ENCODE measurements around the gene HOXC9.
A peak's percentile ranks its signal among the peaks of the same experiment; 100 is the strongest.

Gene HOXC9

DNA sequence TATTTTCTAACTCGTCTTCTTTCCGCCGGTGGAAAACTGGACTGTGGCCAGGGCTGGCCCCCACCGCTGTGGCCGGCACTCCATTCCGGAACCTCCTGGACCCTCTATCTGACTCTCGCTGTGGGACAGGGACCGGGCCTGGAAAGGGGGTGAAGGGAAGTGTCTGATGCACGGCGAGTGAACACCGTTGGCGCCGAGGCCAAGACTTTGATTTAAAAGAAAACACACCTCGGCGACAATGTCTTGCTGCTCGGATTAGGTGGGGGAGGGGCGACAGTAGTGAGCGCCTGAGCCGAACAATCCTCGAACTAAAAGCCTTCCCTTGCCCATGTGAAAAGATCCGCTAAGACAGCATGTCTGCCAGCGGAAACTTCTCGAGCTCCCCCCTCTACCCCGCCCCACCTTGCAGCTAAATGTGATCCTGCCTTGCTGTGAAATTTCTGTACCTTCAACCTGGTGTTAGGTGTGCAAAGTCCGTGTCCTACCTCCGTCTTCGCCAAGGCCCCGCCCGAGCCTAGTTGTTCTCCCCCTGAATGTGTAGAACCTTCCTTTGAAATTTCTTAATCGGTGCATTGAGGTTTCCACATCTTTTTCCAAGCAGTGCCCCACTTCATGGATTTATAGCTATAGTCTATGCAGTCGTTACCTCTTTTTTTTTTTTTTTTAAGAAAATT, 24.3 kb upstream of the HOXC9 start:
- DNase-seq (ENCODE audit: low read depth in 4 of 4, low spot score in 1 of 4), result no peak

DNA sequence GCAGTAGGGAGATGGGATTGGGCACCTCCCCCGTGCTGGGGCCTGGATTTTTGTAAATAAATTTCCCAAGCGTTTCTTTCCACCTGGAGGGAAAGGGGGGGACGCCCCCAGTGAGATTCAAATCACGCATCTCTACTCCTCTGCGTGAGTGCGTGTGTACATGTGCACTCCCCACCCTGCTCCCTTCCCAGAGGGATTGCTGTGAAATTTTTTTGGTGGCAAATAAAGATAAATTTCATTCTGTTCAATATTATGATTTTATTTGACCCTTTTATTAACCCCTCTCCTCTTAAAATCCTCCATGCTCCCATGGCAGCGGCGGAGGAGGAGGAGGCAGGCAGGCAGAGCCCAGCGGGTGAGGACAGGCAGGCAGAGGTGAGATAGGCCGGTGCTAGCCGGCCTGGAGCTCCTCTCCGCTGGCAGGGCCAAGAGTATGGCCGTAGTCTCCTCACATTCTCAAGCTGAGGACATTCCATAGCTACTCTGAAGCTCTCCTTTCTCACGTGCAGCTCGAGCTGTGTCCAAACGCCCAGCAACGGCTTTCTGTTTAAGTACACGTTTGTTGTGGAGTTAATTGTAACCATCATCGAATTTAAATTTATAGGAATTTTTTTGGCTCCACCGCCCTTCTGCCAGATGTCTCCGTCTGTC, 23.7 kb upstream of the HOXC9 start:
- DNase-seq (ENCODE audit: low read depth in 4 of 4, low spot score in 1 of 4), result no peak

DNA sequence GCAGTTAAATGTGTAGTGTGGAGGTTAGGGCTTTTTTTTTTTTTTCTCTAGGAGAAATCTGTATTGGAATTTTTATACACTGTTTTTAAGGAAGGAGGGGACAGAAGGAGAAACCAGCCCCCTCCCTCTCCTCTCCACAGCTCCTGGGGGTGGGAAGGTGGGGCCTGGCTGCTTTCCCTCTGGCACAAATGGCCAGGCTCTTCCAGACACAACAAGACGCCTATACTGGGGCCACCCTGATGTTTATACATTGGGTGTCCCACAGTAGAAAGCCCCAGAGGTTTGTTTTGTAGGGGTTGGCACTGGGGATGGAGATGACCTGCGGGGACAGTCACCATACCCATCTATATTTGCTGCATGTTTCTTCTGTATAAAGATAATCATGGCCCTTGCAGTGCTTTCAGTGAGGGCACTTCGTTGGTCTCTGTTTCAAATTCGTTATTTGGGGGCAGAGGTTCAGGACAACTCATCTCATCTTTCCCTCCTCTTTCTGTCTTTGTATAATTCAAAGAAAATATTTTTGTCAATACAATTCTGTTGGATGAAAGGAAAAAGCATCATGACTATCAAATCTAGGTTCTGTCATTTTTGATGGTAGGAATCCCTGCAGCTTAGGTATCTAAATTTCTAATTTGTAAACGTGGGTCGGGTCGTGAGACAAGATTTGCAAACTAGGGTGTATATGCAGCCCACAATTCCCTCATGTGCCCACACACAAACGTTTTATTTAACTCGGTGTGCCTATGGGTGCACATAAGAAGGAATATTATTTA, 23.0 kb upstream of the HOXC9 start:
- DNase-seq (ENCODE audit: low read depth in 4 of 4, low spot score in 1 of 4), result no peak

GRCh38 chr12:53977596-53978445, 22.1 kb upstream of the HOXC9 start:
- DNase-seq (ENCODE audit: low read depth in 4 of 4, low spot score in 1 of 4), result no peak

DNA sequence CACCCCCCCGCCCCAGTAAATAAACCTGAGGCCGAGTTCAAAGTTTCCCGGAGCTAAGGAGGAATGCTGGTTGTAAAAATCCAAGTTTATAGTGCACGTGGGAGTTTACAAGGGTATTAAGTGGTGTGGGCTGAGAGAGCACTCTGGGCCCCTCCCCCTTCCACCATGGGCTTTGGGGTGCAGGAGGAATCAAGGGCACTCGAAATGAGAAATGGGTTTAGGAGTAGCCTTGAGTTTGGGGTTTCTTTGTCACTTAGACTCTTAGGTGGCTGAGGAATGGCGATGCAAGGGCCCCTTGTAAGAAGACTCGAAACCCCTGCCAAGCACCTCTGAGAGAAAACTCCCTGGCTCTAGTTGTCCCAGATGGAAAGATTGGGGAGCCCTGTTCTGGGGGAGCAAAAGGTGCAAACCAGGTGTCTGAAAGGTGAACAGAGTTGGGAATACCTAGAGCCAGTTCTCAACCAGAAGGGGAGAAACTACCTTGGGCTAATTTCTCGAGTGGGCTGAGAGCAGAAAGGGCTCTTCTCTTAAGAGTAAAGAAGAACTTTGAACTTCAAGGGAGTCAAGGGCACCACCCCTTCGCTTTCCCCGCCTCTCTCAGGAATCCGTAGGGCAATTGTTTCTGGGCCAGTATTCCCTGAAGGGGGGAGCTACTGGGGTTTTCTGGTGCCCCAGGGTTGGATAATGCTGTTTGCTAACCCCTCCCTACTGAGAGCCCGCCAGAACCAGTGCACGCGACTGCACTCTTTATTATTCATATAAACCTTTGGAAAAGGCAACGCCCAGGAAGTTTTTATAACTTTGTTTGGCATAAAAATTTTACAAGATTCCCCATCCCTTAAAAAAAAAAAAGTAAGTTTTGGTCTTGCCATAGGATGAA, 21.2 kb upstream of the HOXC9 start:
- no peak for DNase-seq (ENCODE audit: low read depth in 4 of 4, low spot score in 1 of 4)

DNA sequence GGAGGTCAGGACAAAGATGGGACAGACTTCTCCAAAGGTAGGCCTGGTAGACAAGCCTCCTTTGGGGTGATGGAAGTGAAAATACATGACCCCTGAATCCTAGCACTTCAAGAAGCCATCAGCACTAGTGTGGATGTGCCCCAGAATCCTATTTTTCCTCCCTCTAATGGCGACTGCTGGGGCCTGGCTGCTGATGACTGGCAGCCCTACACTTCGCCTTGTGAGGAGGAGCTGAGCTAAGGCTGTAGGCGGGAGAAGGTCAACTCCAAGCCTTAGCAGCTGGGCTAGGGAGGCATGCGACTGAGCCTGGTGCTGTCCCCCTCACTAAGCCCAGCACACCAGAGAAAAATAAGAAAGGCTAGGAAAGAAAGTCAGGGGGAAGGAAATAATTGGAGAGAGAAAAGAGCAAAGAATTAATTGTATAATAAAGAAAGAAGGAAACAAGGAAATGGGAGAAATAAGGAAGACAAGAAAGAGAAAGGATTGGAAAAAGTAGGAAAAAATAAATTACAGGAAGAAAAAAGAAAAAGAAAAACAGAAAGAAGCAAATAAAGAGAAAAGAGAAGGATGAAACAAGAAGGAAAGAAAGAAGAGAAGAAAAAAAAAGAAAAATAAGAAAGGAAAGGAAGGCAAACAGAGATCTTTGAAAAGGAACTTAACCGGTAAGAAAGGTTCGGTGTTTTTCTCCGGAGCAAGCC, 19.7 kb upstream of the HOXC9 start:
- no peak for DNase-seq (ENCODE audit: low read depth in 4 of 4, low spot score in 1 of 4)

DNA sequence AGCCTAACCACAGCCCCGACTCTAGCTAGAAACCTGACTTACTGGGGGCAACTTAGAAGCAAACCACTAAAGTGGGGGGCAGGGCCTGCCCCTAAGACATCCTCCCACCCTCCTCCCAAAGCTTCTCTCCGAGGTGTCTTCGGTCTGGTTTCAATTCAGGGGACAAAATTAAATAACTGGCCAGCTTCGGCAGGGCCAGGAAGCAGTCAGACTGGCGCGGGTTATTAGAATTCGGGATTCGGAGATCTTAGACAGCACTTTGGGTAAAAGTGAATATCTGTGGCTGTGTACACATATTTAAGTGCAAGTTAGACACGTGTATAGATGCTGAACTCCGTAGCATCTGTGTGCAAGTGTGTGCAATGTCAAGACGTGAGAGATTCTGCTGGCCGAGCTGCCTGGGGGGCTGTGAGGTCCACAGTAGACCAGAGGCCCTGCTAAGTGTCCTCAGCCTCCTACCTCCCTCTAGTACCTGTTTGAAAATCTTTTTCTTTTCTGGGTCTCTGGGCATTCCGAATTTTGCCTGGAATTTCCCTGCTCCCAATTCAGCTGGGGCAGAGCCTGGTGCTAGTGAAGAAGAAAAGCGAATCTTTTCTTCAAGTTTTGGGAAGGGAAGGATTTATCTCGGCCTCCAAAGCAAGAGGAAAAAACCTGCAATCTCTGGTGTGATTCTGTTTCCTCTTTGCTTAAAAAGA, 19.0 kb upstream of the HOXC9 start:
- no peak for DNase-seq (ENCODE audit: low read depth in 4 of 4, low spot score in 1 of 4)

GRCh38 chr12:53981634-53982565, 18.1 kb upstream of the HOXC9 start:
- no peak for DNase-seq (ENCODE audit: low read depth in 4 of 4, low spot score in 1 of 4)

GRCh38 chr12:53982648-53983567, 17.1 kb upstream of the HOXC9 start:
- DNase-seq (ENCODE audit: low read depth in 4 of 4, low spot score in 1 of 4), result no peak

- DNase-seq (ENCODE audit: low read depth in 4 of 4, low spot score in 1 of 4), result no peak
Observed at GRCh38 chr12:53983568-53983949, 16.4 kb upstream of the HOXC9 start.

GRCh38 chr12:53983950-53984572, 15.9 kb upstream of the HOXC9 start:
- DNase-seq (ENCODE audit: low read depth in 4 of 4, low spot score in 1 of 4), result no peak

DNA sequence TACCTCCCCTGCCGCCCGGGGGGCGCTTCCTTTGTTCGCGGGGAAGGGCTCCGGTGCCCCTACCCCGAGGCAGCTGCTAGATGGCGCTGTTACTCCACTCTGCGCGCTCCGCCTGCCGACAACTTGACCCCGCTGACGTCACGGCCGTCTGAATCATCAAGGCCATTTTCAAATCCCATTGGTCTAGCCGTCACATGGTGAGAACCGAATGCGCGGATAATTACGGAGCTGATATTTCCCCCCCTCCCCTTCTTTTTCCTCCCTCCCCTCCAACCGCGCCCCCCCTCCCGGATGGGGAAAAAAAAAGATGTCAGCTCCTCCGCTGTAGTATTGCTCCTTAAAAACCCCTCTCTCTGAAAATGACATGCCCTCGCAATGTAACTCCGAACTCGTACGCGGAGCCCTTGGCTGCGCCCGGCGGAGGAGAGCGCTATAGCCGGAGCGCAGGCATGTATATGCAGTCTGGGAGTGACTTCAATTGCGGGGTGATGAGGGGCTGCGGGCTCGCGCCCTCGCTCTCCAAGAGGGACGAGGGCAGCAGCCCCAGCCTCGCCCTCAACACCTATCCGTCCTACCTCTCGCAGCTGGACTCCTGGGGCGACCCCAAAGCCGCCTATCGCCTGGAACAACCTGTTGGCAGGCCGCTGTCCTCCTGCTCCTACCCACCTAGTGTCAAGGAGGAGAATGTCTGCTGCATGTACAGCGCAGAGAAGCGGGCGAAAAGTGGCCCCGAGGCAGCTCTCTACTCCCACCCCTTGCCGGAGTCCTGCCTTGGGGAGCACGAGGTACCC, 14.9 kb upstream of the HOXC9 start, which contains the start of gene HOXC10:
TSS of gene HOXC10 (plus strand) at position 246 of the 791 bp plus-strand sequence. CDS start at position 360, 114 bp downstream.
- peak; percentile 51 to 85 (median 68) for DNase-seq (ENCODE audit: low read depth in 4 of 4, low spot score in 1 of 4)

GRCh38 chr12:53985692-53985993, 14.3 kb upstream of the HOXC9 start:
- DNase-seq (ENCODE audit: low read depth in 4 of 4, low spot score in 1 of 4), result no peak

DNA sequence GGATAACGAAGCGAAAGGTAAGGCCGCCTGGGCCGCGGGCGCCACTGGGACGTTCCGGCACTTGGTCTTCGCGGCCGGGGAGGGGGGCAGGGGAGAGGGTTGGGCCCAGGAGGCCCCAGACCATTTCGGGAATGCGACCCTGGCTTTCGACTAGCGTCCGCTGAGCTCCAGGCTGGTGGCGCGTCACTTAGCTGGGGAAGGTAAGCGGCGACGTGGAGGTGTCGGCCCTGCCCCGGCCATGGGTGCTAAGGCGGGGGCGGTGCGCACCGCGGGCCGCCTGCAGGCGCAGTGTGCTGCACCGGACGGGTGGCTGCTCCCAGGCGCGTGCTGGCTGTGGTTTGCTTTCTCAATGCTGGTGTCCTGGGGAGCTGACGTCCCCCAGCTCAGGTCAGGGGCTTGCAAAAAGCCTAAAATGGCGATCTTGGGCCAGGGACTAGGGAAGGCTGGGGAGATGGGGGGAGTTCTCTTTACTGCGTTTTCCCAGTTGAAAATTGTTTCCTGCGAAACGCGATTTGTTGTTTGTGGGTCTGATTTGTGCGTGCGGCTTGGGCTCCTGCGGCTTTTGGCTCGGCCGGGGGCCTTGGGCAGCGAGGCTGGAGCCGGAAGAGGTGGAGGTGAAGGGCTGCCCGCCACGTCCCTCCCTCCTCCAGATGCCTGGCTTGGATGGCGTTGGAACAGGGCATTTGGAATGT, 13.8 kb upstream of the HOXC9 start:
- no peak for DNase-seq (ENCODE audit: low read depth in 4 of 4, low spot score in 1 of 4)
